Measurements from ENCODE around the gene CMC1.

GRCh38 chr3:28239108-28239507, 2.3 kb upstream of the CMC1 start:
- TF ChIP-seq, protein P1, sequence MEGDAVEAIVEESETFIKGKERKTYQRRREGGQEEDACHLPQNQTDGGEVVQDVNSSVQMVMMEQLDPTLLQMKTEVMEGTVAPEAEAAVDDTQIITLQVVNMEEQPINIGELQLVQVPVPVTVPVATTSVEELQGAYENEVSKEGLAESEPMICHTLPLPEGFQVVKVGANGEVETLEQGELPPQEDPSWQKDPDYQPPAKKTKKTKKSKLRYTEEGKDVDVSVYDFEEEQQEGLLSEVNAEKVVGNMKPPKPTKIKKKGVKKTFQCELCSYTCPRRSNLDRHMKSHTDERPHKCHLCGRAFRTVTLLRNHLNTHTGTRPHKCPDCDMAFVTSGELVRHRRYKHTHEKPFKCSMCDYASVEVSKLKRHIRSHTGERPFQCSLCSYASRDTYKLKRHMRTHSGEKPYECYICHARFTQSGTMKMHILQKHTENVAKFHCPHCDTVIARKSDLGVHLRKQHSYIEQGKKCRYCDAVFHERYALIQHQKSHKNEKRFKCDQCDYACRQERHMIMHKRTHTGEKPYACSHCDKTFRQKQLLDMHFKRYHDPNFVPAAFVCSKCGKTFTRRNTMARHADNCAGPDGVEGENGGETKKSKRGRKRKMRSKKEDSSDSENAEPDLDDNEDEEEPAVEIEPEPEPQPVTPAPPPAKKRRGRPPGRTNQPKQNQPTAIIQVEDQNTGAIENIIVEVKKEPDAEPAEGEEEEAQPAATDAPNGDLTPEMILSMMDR (IDR thresholded peaks at IDR 0.05), result no peak
- TF ChIP-seq POLR2A (IDR thresholded peaks at IDR 0.05), result no peak

Measured in Peyer's patch (tissue), 4 donors.